Sciatic nerve (tissue), 2 donors: ENCODE data around the gene CHST3. TPM values are rescaled to one million over a fixed set of nuclear protein-coding genes. Genes with fewer than 3 reads are reported as not detected.
A peak's percentile ranks its signal among the peaks of the same experiment; 100 is the strongest.
"Not testable (repeated sequence)": the region's sequence is repeated elsewhere in the genome, so short reads cannot be mapped to it uniquely, and the experiment has no call there.

Experiments
- ATAC-seq: fragments of 200-7000 bp; cut with Tn5 transposase; one replicate; pipeline ENCODE4 v1.9.1; 2020; ENCODE audit warnings: mild to moderate bottlenecking, moderate library complexity
- DNase-seq: peaks from one replicate; pipeline ENCODE4 v3.0.0-alpha.2; 2020; ENCODE audit warnings: low spot score
- intact Hi-C: fragments of 100-400 bp; cut with DNase I; formaldehyde crosslinking; loops from one replicate; pipeline ENCODE4 v1.14.2; 2022
- total RNA-seq: library from RNA; stranded (reverse); fragmentation: NEBNext Ultra II Directional; extraction: Animal tissue kit (Norgen Biotek cat#: 25700); gene quantifications from one replicate; pipeline ENCODE4 v1.2.1, GENCODE V29; 2021
- donor health status: DM: no; HTN: no; CAD: no.
- donor health status: DM: no; HTN: no; CAD: no.

The CHST3 gene
- total RNA-seq, 1 donor from 2014 or later: 36.5 TPM

DNA sequence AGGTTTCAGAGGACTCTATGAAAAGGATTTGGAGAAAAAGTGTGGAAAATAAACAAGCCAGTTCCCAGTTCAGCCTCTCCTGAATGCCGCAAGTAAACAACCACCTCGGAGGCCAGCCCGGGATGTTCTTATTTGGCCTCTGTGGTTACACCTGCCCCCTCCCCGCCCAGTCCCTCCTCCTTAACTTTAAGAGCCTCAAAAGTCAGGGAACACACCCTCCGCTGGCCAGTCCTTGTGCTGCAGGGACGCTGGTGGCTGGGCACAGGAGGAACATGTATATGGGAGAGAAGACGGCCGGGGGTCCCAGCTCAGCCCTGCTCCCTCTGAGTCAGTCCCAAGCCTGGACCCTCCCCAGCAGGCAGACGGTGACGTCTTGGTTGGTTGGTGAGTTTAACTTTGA is 6.1 kb downstream of the CHST3 start:
- intact Hi-C loops: no loop called here
- ATAC-seq (peak; percentile 60), DNase-seq (no peak)

DNA sequence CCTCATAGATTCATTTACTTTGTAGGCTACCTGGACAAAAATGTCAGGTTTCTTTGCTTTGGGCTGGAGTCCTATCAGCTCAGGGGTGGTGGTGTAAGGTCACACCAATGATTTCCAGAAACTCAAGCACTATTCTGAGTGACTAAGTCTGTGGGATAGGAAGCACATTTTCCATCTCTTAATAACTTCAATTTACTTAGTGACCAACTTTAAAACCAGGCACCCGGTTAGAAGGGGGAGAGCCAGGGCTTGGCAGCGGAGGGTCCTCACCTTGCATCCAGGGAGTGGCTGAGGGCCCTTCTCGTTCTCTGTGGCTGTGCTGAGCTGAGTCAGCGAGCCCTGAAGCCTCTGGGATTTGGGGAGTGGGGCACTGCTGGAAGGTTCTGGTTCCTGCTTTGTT is 6.7 kb downstream of the CHST3 start:
- ATAC-seq (no peak), DNase-seq (no peak)
- intact Hi-C loops: no loop called here

DNA sequence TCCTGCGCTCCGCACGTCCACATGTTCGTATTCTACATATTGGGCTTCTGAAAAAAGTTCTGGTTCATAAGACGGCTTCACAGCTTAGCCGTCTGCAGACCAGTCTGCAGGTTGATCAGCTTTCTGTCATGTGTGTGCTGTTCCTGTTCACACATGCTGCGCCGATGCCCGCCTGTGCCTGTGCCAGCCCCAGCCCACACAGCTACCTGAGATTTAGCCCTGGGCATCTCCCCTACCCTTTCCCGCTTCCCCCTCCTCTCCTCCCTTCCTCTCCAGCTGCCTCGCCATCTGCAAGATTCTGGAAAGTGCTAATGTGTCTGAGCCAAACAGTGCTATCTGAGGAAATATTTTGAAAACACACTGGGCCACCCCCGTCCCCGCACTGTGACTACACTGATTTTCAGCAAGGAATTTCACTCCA is 7.1 kb downstream of the CHST3 start:
- intact Hi-C loops: no loop called here
- ATAC-seq: no peak
- DNase-seq: no peak

DNA sequence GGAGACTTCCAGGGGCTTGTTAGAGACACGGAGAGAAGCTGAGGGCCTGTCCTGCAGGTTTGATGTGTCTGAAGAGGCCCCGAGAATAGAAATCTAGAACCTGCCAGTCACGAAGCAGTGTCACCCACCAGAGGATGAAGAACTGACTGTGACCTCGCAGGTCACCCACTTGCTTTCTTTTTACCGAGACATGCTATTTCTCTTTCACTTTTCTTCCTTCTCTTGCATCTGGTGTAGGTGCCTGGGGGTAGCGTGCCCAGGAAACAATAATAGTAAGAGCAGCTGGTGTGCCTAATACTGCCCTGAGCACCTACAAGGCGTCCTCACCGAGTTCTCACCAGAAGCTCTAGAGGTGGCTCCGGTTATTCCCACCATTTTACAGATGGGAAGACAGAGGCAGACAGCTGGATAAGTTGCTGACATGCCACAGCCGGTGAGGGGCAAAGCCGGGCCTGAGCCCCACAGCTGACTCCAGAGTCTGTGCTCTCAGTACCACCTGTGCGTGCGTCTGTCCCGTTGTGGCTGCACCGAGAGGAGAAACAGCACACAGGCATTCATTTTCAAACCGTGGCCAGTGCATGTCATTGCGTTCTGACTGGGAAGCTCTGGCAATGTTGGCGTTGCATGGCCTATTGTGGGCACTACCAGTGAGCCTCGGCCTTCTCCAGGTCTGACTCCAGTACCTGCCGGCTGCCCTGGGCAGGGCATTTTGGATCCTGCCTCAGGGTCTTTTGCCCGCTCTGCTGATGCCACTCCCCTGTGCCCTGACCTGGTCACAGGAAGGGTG is 7.8 kb downstream of the CHST3 start:
- DNase-seq: no peak
- intact Hi-C loops: no loop called here
- no peak for ATAC-seq

DNA sequence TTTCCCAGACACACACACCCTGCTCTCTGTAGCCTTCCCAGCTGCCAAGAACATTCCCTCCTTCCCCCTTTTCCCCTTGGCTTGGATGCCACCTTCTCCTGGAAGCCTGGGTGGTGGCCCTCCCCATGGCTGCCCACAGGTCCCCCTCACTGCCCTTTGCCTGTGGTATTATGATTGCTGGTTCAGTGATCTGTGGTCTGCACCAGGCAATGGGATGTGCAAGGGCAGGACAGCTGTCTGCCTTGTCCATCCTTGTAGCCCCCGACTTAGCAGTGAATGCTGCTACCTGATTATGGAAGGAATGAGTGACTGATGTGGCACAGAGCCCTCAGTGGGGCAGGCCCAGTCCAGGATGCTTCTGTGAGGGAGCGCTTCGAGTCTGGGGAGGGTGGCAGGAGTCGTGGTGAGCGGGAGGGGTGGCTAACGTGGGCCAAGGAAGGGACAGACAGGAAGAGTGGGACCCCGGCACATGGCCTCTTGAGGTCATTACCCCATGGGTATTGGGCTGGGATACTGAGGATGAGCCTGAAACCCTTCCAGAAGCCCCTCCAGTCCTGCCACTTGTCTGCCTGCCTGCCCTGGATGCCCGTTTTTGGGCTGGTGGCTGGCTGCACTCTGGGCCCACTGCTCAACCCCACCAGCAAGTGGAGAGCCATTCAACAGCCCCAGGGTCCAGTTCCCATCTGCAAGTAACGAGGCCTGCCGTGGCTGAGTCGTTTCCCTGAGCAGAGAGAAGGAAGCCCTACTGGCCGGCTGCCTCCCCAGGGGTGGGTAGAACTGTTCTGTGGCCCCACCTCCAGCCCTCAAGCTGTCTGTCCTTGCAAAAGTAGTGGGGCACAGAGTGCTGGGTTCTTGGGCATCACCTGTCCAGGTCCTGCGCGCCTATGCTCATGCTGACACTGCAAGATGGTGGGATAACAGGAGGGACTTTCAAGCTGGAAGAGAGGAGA is 8.8 kb downstream of the CHST3 start:
- no peak for ATAC-seq
- intact Hi-C loops: no loop called here
- DNase-seq: no peak

DNA sequence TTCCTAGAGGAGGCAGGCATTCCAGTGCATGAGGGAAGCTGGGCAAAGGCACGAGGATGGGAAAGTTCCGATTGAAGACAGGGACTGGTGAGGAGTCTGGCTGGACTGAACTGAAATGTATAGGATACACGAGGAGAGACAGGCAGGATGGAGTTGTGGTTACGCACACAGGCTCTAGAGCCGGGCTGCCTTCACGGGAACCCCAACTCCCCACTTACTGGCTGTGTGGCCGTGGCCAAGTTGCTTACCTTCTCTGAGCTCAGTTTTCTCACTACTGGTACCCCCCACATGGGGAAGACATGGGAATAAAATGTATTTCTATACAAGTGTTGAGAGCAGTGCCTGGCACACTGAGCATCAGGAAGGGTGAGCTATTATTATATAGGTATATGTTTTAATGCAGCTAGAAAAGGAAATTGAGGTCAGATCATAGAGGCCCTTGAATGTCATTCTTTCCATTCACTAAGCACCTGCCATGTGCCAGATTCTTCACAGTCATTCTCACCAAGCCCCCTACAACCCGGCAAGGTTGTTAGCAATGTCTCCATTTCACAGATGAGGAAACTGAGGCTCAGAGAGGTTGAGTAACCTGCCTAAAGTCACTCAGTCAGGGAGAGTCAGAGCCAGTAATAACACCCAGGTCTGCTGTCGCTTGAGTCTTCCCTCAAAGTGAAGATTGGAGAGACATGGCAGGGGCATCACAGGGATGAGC is 9.7 kb downstream of the CHST3 start:
- intact Hi-C loops: no loop called here
- ATAC-seq: no peak
- DNase-seq: no peak

DNA sequence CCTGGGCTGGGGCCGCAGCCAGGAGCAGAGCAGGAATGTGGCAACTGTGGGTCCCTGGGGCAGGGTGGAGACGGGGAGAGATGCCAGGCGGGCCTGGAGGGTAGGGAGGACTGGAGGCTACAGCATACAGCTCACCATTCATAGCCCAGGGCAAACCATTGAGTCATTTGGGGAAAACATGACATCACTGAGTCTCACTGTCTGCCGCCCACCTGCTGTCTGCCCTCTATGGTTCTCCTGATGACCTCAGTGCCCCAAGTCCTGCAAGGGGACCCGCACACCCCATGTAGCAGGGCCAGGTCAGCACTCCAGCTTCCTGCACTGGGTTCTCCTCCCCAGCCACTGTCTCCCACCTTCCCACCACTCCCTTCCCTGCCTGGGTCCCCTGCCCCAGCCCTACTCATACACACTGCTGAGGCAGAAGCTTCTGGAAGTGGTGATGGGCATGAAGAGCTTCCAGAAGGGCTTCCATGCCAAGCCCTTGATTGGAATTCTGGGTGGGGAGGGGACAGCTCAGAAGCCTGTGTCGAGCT is 10.4 kb downstream of the CHST3 start:
- ATAC-seq (peak; percentile 27), DNase-seq (no peak)
- intact Hi-C loops: no loop called here

DNA sequence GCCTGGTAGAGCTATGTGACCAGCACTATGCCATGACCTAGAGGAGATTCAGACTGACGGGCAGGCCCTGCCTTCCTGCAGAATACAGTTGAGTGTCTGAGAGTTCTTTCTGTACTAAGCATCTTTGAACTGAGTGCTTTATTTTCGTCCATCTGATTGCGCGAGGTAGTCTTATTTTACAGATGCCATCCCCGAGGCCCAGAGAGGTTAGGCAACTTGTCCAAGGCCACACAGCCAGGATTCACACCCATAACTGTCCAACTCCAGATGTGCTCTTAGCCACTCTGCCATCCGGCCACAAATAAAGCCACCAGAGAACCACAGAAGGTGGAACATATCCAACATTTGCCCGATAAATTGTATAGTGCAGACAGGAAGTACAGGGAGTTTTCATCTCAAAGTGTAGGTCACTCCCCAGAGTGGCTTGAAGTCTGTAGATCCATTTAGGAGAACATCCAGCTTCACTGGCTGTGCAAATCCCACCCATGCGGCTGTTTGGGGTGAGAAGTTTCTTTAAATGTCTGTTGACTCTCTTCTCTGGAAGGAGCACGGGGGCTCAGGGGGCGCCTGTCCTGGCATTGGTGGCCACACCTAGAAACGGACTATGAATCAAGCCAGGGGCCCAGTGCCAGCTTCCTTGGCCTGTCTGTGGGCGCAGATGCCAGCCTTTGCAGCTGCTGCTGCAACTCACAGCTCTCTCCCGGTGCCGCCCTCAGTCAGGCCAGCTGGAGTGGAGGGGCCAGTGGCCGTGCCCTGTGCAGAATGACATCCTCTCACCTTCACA is 11.1 kb downstream of the CHST3 start:
- intact Hi-C loops: no loop called here
- ATAC-seq (peak; percentile 21), DNase-seq (no peak)

DNA sequence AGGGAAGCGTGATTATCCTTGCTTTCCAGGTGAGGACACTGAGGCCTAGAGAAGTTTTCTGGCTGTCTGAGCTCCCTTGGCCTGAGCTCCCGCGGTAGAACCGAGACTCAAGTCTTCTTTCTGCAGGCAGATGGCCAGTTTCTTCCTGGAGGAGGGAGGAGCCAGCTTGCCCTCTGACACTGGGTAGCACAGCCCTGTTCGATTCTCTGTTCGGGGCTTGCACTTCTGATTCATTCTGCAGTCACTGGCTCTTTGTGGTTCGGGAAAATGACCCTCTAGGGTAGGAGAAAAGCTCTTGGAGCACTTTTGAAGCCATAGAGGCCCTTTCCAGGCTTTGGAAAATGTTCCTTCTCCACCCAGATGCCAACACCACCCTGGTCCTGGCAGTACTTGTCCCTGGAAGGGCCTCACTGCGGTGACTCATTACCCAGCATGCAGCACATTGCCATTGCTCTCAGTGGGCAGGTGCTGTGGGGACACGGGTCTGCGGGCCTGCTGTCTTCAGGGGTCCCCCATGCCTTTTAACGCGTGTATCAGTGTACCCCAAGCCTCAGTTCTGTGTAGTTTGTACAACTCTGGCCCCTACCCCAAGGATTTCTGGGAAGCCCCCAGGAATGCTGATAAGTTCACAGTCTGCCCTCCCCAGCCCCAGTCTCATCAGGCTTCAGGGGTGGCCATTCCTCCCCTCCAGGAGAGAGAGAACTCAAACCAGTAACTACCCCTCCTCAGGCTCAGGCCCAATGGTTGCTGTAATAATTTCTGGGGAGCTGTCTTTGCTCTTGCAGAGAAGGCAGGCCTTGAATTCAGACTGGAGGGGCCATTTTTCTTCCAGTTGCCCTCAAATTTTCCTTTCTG is 11.9 kb downstream of the CHST3 start:
- peak; percentile 72 for ATAC-seq
- intact Hi-C loops: no loop called here
- no peak for DNase-seq

DNA sequence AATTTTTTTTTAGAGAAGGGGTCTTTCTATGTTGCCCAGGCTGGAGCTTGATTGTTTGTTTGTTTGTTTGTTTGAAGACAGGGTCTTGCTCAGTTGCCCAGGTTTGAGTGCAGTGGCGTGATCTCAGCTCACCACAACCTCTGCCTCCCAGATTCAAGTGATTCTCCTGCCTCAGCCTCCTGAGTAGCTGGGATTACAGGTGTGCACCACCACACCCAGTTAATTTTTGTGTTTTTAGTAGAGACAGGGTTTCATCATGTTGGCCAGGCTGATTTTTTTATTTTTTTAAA is 13.4 kb downstream of the CHST3 start:
- ATAC-seq, DNase-seq, intact Hi-C loops: not testable (repeated sequence)

DNA sequence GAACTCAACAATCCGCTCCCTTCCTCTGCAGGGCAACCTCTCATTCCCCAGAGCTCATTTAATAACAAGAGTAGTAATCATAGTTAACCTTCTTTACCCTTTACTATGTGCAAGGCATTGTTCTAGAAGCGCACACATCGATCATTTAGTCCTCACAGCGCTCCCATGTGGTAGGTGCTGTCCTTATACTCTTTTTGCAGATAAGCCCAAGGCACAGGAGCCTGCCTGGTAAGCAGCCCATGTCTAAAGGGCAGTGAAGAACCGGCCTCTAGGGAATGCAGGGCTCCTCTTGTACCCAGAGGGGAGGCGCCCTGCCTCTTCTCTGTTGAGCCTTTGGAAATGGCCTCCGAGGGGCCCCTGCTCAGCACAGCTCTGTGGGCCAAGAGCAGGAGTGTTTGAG is 14.3 kb downstream of the CHST3 start:
- DNase-seq: peak; percentile 54

DNA sequence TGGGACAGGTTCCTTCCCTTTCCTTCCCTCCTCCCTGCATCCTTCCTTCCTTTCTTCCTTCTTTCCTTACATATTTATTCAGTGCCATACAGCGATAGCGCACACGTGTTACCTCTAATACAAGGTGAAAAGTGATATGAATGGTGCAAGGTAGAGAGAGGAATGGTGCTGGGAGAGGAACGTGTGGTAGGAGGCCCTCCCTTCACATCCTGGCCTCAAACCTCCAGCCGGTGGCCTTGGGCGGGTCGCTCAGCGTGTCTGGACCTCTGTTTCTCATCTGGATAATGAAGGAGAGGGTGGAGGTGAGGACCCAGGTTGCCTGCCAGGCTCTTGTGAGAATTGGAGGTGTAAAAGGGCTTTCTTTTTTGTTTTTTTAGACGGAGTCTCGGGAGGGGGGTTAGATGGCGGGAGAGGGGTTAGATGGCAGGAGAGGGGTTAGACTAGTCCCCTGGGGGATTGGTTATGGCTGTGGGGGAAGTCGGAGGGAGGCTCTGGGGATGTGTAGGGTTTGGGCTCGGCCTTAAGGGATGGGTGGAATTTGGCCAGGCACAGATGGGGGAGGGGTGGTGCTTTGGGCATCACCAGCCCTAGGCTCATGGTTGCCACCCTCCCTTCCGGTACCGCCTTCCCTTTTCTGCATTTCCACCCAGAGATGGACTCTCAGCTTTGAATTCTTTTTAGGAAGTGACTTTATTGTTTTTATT is 14.9 kb downstream of the CHST3 start:
- ATAC-seq: no peak
- intact Hi-C loops: no loop called here
- DNase-seq: peak; percentile 59

More for the DNA sequence above, 14.3 kb downstream of the CHST3 start:
- ATAC-seq: no peak
- intact Hi-C loops: no loop called here

DNA sequence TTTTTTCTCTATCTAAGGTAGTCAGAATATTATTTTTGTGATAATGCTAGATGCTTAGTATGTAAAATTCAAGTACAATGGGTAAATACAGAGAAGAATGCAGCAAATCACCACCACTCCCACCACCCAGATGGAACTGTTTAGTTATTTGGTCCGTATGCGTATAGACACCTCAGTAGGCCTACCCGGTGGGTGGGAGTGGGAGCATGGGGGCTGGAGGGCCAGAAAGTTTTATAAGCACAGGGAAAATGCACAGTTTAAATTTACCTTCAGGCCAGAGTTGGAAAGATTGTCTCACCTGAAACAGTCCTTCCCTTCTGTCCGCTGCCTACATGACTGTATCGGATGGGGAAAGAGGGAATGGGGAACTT is 15.5 kb downstream of the CHST3 start:
- no peak for ATAC-seq
- intact Hi-C loops: no loop called here
- no peak for DNase-seq

DNA sequence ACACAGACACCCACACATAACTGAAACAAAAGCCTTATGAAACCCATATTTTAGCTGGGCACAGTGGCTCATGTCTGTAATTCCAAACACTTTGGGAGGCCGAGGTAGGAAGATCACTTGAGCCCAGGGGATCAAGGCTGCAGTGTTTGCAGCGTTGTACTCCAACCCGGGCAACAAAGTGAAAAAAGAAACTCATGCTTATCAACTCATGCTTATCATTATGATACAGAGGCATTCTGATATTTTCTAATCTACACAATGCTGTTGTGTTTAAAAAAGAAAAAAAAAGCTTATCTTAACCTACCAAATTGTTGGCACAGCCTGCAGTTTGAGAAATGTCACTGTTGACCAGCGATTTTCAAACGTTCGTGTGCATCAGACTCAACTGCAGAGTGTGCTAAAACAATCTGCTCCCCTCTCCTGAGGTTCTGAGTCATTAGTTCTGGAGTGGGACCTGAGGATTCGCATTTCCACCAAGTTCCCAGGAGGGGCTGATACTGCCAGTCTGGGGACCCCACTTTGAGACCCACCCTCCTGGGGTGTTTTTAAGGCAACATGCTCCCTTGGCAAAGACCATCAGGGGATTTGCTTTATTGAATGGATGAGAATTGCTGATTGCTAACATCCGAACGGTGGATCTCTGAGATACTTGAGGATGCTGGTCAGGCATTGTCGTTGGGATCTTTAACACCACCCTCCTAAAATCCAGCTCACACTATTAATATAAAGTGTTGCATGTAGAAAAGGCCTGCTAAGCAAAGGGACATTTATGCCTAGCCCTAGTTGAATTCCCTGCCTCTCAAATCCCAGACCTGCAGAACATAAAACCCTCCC is 16.2 kb downstream of the CHST3 start:
- ATAC-seq (no peak), DNase-seq (no peak)
- intact Hi-C loops: no loop called here

DNA sequence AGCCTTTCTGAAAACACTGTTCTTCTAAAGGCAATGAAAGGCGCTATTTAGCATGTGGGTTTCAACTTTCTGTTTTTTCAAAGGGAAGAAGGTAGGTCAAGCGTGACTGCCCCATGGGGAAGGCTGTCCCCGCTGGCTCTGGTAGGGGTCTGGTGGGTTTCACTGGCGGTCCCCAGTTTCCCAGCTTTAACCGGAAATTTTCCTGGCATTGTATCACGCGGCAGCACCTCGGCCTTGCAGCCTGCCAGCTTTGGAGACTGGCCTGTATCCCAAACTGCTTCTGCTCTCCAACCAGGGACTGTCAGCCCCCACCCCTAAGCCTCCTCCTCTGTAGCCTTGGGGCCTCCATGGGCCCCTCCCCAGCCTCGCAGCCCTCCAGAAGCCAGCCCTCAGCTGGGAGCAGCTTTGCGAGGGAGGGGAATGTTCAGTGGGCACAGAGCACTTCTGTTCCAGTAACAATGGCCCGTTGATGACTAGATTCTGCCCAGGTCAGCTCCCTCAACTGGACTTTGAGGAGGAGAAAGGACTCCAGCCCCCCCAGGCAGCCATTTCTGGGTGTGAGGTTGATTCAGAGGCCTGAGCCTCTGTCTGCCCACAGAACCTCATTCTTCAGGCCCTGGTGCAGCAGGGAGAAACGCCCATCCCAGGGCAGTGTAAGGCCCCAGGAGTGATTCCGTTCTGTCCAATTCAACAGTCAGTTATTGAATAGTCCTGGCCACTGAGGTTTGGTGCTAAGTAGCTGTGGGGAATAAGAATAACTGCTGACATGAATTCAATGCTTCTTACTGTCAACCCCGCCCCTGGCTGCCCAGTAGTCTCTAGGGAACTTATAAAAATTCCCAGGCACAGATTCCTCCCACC is 17.1 kb downstream of the CHST3 start:
- intact Hi-C loops: no loop called here
- peak; percentile 56 for DNase-seq
- ATAC-seq: peak; percentile 76

DNA sequence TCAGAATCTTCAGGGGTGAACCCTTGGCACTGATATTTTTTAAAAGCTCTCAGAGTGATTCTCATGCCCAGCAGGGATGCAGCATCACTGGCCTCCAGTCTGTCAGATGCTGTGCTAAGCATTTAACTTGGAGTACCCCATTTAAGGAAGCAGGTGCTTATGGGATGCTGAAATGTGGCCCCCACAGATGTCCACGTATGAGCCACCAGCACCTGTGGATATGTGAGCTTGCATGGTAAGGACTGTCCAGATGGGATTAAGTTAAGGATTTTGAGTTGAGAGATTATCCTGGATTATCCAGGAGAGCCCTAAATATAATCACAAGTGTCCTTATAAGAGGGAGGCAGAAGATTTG is 17.7 kb downstream of the CHST3 start:
- ATAC-seq: no peak
- intact Hi-C loops: no loop called here
- no peak for DNase-seq
